ENCODE data around the gene MOB1A. TPM values are rescaled to one million over a fixed set of nuclear protein-coding genes. Genes with fewer than 3 reads are reported as not detected.

MOB1A gene
- total and polyA plus RNA-seq, 2 donors from 2014 or later: 36.2 to 117 TPM

GRCh38 chr2:74119912-74120825, 58.5 kb downstream of the MOB1A start:
- no peaks in the 10 kb centered on the region for H3K36me3 ChIP-seq (ENCODE audit: control insufficient read depth in 2 of 3, insufficient read depth in 3 of 3, low read length in 3 of 3)
- H3K9ac ChIP-seq (ENCODE audit: low read length in 3 of 3): peak overlapping the region in 2 of 3 donors; percentile 22 to 46
- DNase-seq (peak; percentile 82 to 92 (median 89)), FAIRE-seq (no peak)
- no peaks in the 10 kb centered on the region for H3K27me3 ChIP-seq (ENCODE audit: control insufficient read depth, insufficient read depth, low read length)
- H3K27ac ChIP-seq (ENCODE audit: low read depth in 2 of 2, low read length in 2 of 2): peak overlapping the region; percentile 59 to 72
- intact Hi-C loops (cut with DNase I): no loop called here
- peaks cover 0 to 3% (median 2%) of the 10 kb centered on the region in 3 donors for H3K4me1 ChIP-seq (ENCODE audit: control insufficient read depth in 2 of 3, insufficient read depth in 2 of 3, low read depth in 1 of 3, low read length in 3 of 3)
- H3K4me3 ChIP-seq (ENCODE audit: low read length in 3 of 3): peak overlapping the region; percentile 57 to 77 (median 58)
- H3K9me3 ChIP-seq (ENCODE audit: control insufficient read depth in 2 of 3, insufficient read depth in 1 of 3, low read length in 3 of 3): peaks cover 0 to 12% (median 0%) of the 10 kb centered on the region in 3 donors
- TF ChIP-seq CTCF (IDR thresholded peaks at IDR 0.05; ENCODE audit: borderline replicate concordance, extremely low read depth, insufficient read depth): peak; percentile 56

DNA sequence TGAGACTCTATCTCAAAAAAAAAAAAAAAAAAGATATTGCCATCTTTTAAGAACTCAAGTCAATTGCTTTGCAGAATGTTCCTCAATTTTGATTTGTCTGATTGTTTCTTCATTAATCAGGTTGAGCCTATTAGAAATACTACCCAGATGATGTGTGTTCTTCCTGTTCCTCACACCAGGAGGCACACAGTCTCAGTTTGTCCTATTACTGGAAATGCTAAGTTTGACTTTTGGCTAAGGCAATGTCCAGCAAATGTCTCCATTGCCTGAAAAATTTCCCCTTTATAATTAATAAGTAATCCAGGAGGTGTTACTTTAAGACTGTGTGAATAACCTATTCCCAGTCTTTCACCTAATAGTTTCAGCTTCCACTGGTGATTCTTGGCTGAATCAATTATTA, 59.3 kb downstream of the MOB1A start:
- Histone ChIP-seq H3K9ac (ENCODE audit: low read length in 3 of 3) (no peak overlapping the region), H3K36me3 (ENCODE audit: control insufficient read depth in 2 of 3, insufficient read depth in 3 of 3, low read length in 3 of 3) (no peaks in the 10 kb centered on the region), H3K27ac (ENCODE audit: low read depth in 2 of 2, low read length in 2 of 2) (no peak overlapping the region), H3K4me3 (ENCODE audit: low read length in 3 of 3) (peak overlapping the region in 1 of 3 donors; percentile 58), H3K9me3 (ENCODE audit: control insufficient read depth in 2 of 3, insufficient read depth in 1 of 3, low read length in 3 of 3) (peaks cover 0 to 12% (median 0%) of the 10 kb centered on the region in 3 donors), H3K4me1 (ENCODE audit: control insufficient read depth in 2 of 3, insufficient read depth in 2 of 3, low read depth in 1 of 3, low read length in 3 of 3) (peaks cover 0 to 3% (median 2%) of the 10 kb centered on the region in 3 donors), H3K27me3 (ENCODE audit: control insufficient read depth, insufficient read depth, low read length) (no peaks in the 10 kb centered on the region)
- FAIRE-seq (no peak), DNase-seq (peak in 1 of 5 donors; percentile 8)
- TF ChIP-seq CTCF (IDR thresholded peaks at IDR 0.05; ENCODE audit: borderline replicate concordance, extremely low read depth, insufficient read depth): no peak
- intact Hi-C loops (cut with DNase I): no loop called here

DNA sequence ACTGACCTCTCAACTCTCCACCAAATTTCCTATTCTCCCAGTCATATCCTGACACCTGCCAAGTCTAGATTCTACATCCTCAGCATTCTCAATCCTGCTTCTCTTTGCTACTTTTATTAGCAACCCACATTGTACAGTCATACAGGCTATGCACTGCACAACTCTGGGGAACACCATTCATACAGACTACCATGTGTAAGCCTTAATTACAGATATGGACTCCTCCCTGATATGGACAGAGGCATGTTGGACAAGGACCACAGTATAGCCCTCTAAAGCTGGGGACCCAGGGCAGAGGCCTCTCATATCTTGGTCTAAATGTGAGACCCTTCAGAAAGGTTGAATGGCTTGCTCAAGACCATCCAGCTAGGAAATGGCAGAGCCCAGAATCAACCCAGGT, 67.3 kb downstream of the MOB1A start:
- Histone ChIP-seq H3K9me3 (ENCODE audit: control insufficient read depth in 2 of 3, insufficient read depth in 1 of 3, low read length in 3 of 3) (no peaks in the 10 kb centered on the region), H3K4me3 (ENCODE audit: low read length in 3 of 3) (no peak overlapping the region), H3K36me3 (ENCODE audit: control insufficient read depth in 2 of 3, insufficient read depth in 3 of 3, low read length in 3 of 3) (no peaks in the 10 kb centered on the region), H3K27me3 (ENCODE audit: control insufficient read depth, insufficient read depth, low read length) (no peaks in the 10 kb centered on the region), H3K27ac (ENCODE audit: low read depth in 2 of 2, low read length in 2 of 2) (no peak overlapping the region), H3K4me1 (ENCODE audit: control insufficient read depth in 2 of 3, insufficient read depth in 2 of 3, low read depth in 1 of 3, low read length in 3 of 3) (no peaks in the 10 kb centered on the region), H3K9ac (ENCODE audit: low read length in 3 of 3) (no peak overlapping the region)
- no peak for FAIRE-seq
- no peak for TF ChIP-seq CTCF (IDR thresholded peaks at IDR 0.05; ENCODE audit: borderline replicate concordance, extremely low read depth, insufficient read depth)
- intact Hi-C loops (cut with DNase I): no loop called here
- no peak for DNase-seq

Measured in kidney (tissue), 14 donors.